Mesothelial cell of epicardium (in vitro differentiated cells): Measurements from ENCODE around the gene ESRRA. TPM values are rescaled to one million over a fixed set of nuclear protein-coding genes. Genes with fewer than 3 reads are reported as not detected.

Experiments
- DNase-seq, 2 experiments: peaks; one replicate each; pipeline ENCODE4 v3.0.0; 2021; ENCODE audit warnings: low spot score in 2 of 2; ENCODE audit not compliant: unreplicated experiment in 2 of 2
- H3K27ac Mint-ChIP-seq: 2 replicates; pipeline ENCODE4 v1.8.0; 2021; ENCODE audit warnings: mixed read lengths
- H3K27me3 Mint-ChIP-seq: 2 replicates; pipeline ENCODE4 v1.8.0; 2021; ENCODE audit warnings: low read depth, mixed read lengths
- H3K36me3 Mint-ChIP-seq: 2 replicates; pipeline ENCODE4 v1.8.0; 2021; ENCODE audit warnings: mixed read lengths
- H3K4me1 Mint-ChIP-seq: 2 replicates; pipeline ENCODE4 v1.8.0; 2021; ENCODE audit warnings: mixed read lengths
- H3K4me3 Mint-ChIP-seq: 2 replicates; pipeline ENCODE4 v1.8.0; 2021; ENCODE audit warnings: mild to moderate bottlenecking, moderate library complexity, mixed read lengths
- H3K9me3 Mint-ChIP-seq: 2 replicates; pipeline ENCODE4 v1.8.0; 2021; ENCODE audit warnings: mixed read lengths
- total RNA-seq: library from RNA; stranded (reverse); gene quantifications from 3 replicates; pipeline ENCODE4 v1.2.1, GENCODE V29; 2021
- TF ChIP-seq, protein P1 (sequence below): fragments of 200-600 bp; sonication (generic); IDR thresholded peaks from one replicate; pipeline ENCODE4 v1.5.0; 2021; ENCODE audit warnings: antibody characterized with exemption; ENCODE audit not compliant: unreplicated experiment

The ESRRA gene
- total RNA-seq, 1 donor from 2014 or later: 26.6 TPM

DNA sequence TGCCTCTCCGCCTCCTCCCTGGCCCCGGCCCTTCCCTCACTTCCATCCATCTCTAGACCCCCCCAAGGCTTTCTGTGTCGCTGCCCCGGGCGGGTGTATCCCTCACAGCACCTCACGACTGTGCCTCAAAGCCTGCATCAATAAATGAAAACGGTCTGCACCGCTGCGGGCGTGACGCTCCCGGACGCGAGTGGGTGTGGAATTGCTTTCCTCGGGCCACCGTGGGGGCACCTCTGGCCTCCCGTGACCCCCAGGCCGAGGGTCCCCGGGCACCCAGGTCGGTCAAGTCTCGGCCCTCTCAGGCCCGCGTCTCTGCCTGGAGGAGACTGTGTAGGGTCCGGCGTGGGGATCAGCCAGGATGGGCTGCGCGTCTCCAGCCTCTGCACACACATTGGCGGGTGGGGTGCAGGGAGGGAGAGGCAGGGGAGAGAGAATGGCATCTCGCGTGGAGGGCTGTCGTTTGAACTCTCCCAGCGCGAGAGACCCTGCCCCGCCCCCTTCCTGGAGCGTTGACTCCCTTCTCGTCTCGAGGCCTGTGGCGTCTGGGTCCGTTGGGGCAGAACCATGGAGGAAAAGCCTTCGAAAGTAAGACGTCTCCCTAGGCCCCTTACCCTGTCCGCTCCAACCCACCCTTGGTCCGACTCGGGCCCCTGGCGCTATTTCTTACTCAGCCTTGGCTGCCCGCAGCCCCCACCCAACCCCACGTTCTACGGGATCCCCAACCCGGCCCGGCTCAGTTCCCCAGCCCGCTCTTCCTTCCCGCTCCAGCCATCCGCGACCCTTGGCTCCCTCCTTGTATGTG, 5.3 kb upstream of the ESRRA start, which contains the start of gene CATSPERZ:
Gene CATSPERZ (plus strand): TSS at position 512 of the 802 bp plus-strand sequence. CDS start 53 bp downstream, at position 565.
- DNase-seq: no peak
- Mint-ChIP-seq H3K4me1 (peaks cover 14% of the 10 kb centered on the region), H3K36me3 (no peaks in the 10 kb centered on the region), H3K27me3 (peaks cover 74% of the 10 kb centered on the region), H3K27ac (no peak within 1 kb of the TSS), H3K9me3 (no peaks in the 10 kb centered on the region), H3K4me3 (peak within 1 kb of the TSS; percentile 50)
- TF ChIP-seq, protein P1, sequence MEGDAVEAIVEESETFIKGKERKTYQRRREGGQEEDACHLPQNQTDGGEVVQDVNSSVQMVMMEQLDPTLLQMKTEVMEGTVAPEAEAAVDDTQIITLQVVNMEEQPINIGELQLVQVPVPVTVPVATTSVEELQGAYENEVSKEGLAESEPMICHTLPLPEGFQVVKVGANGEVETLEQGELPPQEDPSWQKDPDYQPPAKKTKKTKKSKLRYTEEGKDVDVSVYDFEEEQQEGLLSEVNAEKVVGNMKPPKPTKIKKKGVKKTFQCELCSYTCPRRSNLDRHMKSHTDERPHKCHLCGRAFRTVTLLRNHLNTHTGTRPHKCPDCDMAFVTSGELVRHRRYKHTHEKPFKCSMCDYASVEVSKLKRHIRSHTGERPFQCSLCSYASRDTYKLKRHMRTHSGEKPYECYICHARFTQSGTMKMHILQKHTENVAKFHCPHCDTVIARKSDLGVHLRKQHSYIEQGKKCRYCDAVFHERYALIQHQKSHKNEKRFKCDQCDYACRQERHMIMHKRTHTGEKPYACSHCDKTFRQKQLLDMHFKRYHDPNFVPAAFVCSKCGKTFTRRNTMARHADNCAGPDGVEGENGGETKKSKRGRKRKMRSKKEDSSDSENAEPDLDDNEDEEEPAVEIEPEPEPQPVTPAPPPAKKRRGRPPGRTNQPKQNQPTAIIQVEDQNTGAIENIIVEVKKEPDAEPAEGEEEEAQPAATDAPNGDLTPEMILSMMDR: no peak

DNA sequence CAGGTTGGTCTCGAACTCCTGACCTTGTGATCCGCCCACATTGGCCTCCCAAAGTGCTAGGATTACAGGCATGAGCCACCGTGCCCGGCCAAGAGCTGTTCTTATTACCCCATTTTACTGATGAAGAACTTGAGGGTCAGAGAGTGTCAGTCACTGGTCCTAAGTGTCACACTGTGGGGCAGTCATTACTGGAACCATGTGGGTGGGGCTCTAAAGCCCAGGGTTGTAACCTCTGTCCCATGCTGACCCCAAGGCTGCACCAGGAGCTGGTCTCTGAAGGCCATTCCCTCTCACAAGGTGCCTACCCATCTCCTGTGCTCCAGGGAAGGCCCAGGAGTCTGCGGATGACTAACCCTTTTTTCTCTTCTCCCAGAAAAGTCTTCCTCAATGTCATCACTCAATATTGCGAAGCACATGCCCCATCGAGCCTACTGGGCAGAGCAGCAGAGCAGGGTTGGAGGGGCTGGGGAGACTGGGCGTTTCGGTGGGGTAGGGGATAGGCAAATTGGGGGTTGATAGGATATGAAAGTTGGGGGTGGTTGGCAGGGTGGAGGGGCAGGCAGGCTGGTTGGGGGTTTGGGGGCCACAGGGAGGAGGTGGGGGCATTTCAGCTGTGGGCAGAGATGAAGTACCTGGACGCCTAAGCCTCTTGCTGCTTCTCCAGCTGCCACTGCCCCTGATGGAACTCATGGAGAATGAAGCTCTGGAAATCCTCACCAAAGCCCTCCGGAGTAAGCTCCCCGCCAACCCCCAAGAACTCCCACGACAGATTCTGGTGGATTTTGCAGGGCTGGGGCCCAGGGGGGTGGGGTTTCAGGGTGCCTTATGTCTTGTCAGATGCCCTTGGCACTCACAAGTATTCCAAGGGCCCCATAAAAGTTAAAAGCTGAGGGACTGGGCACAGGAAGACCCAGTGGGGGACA, 2.0 kb upstream of the ESRRA start:
- Mint-ChIP-seq H3K36me3 (peaks cover 2% of the 10 kb centered on the region), H3K27ac (no peak overlapping the region), H3K9me3 (no peaks in the 10 kb centered on the region), H3K4me3 (no peak overlapping the region), H3K27me3 (peaks cover 40% of the 10 kb centered on the region), H3K4me1 (peaks cover 22% of the 10 kb centered on the region)
- TF ChIP-seq, protein P1: no peak
- DNase-seq: no peak

DNA sequence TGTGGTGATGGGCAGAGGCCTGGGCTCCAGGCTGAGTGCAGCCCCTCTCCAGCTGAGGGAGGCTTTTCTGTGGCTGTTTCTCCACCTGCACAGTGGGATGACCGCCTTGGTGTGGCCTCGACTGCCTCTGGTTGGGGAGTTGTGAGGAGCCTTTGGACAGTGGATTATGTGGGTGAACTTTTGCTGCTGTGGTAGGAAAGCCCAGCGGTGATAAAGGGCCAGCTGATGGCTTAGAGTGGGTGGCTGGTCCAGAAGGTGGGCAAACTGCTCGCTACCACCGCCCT, 1.4 kb upstream of the ESRRA start:
- H3K27me3 Mint-ChIP-seq: peaks cover 34% of the 10 kb centered on the region
- peaks cover 22% of the 10 kb centered on the region for H3K4me1 Mint-ChIP-seq
- H3K27ac Mint-ChIP-seq: no peak overlapping the region
- TF ChIP-seq, protein P1: no peak
- no peaks in the 10 kb centered on the region for H3K9me3 Mint-ChIP-seq
- H3K36me3 Mint-ChIP-seq: peaks cover 2% of the 10 kb centered on the region
- no peak for DNase-seq
- peak overlapping the region; percentile 84 for H3K4me3 Mint-ChIP-seq

DNA sequence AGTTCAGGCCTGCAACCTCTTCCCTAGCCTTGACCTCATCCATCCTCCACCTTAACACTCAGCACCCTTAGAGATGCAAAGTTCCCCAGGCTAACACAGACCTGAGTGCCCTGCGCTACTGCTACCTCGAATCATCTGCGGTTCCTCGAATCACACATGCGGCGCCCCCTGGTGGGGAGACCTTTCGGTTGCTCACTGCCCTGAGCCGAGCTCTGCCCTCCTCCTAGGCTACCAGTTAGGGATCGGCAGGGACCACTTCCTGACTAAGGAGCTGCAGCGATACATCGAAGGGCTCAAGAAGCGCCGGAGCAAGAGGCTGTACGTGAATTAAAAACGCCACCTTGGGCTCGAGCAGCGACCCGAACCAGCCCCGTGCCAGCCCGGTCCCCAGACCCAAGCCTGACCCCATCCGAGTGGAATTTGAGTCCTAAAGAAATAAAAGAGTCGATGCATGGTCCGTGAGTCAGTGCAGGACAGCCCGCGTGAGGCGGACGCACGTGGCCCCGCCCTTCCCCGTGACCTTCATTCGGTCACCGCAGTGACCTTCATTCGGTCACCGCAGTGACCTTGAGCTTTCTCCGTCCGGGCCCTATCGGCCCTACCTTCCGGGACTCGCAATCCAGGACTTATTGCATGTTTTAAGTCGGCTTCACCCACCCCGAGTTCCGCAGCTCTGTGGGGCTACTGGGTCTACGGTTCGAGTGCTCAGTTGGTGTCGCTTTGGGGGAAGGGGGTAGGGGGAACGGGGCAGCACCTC, 830 bp upstream of the ESRRA start:
- TF ChIP-seq, protein P1: peak; percentile 90
- peaks cover 22% of the 10 kb centered on the region for H3K4me1 Mint-ChIP-seq
- no peaks in the 10 kb centered on the region for H3K9me3 Mint-ChIP-seq
- peak; percentile 85 to 96 for DNase-seq
- peaks cover 2% of the 10 kb centered on the region for H3K36me3 Mint-ChIP-seq
- peak overlapping the region; percentile 88 for H3K27ac Mint-ChIP-seq
- H3K27me3 Mint-ChIP-seq: peaks cover 29% of the 10 kb centered on the region
- H3K4me3 Mint-ChIP-seq: peak overlapping the region; percentile 84
